ENCODE measurements around the gene NOTCH2. TPM values are rescaled to one million over a fixed set of nuclear protein-coding genes. Genes with fewer than 3 reads are reported as not detected.

The NOTCH2 gene
- total RNA-seq, 1 experiment from 2014 or later: 78.5 TPM

DNA sequence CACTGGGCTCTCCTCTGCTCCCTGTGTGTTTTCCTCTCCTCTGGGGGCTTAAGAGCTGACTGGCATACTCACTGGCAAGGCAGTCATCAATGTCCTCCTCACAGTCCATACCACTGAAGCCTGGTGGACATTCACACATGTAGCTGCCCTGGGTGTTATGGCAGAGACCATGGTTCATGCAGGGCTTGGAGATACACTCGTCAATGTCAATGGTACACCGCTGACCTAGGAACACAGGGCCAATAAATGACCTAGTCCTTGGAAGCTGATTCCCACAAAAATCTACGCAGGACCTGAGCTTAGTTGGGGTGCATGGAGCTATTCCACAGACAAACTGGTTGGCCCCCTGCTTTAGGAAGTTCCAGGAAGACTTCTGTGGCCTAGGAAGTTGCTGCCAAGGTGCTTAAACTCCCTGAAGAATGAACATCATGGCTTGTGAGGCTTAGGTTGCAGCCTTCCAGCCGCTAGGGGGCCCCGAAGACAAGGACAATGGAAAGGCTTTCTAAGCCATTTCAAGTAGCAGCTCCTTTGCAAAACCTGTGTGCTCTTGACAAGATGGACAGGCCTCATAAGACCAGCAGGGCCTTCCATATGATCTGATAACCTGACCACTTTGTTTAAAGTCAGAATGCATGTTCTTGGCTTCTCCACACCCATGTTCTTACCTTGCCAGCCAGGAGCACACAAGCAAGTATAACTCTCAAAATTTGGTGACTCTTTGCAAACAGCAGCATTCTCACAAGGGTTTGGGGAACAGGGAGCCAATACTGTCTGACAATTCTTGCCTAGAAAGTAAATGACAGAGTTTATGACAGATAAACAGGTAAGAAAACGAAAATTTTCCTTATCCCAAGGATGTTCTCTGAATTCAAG is 120.9 kb downstream of the NOTCH2 start:
- DNase-seq (ENCODE audit: low read depth): peak; percentile 69

DNA sequence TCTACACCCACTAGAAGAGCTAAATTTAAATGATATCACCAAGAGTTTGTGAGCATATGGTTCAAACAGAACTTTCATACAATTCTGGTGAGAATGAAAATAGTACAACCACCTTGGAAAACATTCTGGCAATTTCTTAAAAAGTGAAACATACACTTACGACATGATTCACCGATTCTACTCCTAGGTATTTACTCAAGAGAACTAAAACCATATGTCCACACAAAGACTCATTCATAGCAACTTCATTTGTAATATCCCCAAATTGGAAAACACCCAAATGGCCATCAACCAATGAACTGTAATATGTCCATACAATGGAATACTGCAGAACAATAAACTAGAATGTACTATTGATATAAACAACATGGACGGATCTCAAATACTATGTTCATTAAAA is 122.0 kb downstream of the NOTCH2 start:
- peak; percentile 56 for DNase-seq (ENCODE audit: low read depth)

- DNase-seq (ENCODE audit: low read depth): no peak
Measured at GRCh38 chr1:119946724-119947123, 122.7 kb downstream of the NOTCH2 start.

- no peak for DNase-seq (ENCODE audit: low read depth)
Measured at GRCh38 chr1:119943216-119943615, 126.2 kb downstream of the NOTCH2 start.

DNA sequence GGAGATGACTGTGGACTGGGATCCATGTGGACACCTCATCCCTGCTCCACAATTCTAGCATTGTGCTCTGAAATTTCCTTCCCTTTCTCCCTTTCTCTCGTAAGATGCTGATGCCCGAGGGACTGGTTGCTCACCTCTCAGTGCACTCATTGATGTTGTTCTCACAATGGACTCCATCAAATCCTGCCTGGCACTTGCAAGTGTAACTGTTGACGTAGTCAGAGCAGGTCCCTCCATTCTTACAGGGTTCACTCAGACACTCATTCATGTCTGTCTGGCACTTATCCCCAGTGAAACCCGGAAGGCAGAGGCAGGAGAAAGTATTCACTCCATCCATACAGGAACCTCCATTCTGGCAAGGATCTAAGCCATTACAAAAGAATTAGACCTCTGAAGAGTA is 128.1 kb downstream of the NOTCH2 start:
- no peak for DNase-seq (ENCODE audit: low read depth)

DNA sequence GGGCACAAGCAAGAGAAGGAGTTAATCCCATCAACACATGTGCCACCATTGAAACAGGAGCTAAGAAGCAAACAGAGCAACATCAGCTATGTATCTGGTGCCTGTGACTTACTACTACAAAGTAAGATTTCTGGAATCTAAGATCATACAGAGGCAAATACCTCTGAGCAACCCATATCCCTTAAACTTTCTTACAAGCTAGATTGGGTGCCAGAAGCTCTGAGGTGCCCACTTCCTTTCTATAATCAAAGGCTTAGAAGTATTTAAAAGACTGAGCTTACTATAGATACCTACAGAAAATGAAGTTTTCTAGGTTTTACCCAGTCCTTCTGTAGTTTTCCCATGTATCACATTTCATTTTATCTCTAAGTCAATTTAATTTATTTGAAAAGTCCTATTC is 128.8 kb downstream of the NOTCH2 start:
- DNase-seq (ENCODE audit: low read depth): no peak

DNA sequence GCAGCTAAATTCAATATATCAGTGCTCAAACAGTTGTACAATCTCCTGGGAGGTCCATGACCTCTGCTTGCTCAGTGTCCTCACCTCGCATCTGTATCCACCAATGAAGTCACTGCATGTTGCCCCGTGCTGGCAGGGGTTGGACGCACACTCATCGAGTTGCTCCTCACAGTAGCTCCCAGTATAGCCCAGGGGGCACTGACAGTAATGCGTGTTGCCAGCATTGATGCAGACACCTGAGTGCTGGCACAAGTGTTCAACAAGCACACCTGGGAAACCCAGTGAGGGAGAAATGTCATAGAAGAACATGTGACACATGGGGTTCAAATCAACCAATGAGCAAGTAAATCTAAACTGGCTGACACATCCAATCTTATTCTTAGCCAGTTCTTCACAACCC is 132.3 kb downstream of the NOTCH2 start:
- DNase-seq (ENCODE audit: low read depth): no peak

GRCh38 chr1:119935915-119936314 is 133.5 kb downstream of the NOTCH2 start:
- DNase-seq (ENCODE audit: low read depth): no peak

- DNase-seq (ENCODE audit: low read depth): no peak
Measured at GRCh38 chr1:119935373-119935772, 134.1 kb downstream of the NOTCH2 start.

- DNase-seq (ENCODE audit: low read depth): no peak
Measured at GRCh38 chr1:119933397-119933796, 136.1 kb downstream of the NOTCH2 start.

DNA sequence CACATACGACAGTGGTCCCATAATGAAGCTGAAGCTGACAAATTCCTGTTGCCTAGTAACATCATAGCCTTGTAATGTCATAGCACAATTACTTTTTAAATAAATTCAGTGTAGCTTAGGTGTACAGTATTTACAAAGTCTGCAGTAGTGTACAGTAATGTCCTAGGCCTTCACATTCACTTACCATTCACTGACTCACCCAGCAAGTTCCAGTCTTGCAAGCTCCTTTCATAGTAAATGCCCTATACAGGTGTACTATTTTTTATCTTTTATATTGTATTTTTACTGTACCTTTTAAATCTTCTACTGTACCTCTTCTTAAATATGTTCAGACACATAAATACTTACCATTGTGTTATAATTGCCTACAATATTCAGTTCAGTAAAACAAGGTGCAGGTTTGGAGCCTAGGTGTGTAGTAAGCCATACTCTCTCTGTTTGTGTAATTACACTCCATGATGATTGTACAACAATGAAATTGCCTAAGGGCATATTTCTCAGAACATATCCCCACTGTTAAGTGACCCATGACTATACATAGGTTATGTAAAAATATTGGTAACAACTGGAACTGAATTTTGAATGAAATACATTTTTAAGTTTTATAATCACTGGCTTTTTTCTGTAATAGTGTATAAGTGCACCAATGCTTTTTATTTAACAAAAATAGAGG is 139.7 kb downstream of the NOTCH2 start:
- no peak for DNase-seq (ENCODE audit: low read depth)

DNA sequence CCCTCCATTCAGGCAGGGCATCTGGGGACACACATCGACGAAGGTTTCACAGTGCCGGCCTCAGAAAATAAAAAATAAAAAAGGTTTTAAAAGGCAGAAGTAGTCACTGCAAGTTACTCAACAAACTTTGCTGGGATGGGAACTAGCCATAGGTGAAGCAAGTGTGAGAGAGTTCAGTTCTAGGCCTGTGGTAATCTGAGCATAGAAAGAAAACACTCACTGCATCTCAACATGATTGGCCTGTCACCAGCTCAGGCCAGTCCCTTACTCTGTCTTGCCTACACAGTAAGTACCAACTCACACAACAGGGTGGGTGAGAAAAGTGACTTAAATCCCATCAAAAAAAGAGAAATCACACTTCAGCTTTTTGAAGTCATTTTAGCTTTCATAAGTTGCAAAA is 142.9 kb downstream of the NOTCH2 start:
- DNase-seq (ENCODE audit: low read depth): no peak

GRCh38 chr1:119924948-119925898 is 144.2 kb downstream of the NOTCH2 start:
- no peak for DNase-seq (ENCODE audit: low read depth)

DNA sequence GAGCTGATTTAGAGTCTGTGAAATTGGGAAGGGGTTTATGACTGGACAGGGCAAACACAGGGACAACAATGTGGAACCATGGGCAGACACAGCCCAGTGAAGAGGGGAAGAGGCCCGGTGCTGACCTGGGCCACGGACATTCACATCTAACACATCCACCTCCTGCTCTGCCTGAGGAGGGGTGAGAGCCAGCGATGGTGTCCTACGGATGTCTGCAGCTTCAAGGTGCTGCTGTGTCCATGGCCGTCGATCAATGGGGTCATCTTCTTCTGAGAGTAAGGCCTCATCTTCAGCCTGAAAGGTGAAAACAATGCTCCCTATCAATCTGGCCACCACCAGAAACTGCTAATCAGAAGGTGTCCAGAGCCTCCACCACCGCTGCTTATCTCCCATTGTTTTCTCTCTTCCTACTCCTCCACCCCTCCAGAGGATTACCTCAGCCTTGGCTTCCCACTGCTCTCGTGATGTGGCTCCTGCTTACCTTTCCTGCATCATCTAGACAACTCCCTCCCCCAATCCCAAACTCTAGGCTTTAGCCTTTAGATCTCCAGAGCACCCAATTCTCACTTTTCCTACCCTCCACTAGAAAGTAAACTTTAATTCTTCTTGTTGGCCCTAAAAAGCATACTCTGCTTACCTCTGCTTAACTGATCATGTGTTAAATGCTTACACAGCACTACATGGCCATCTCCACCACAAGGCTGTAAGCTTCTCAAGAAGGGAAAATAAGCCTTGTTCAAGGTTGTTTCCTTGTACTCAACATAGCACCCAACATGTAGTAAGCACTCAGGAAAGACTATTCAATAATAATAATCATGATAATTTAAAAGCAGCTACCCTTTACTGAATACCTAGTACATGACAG is 149.1 kb downstream of the NOTCH2 start:
- DNase-seq (ENCODE audit: low read depth): no peak

DNA sequence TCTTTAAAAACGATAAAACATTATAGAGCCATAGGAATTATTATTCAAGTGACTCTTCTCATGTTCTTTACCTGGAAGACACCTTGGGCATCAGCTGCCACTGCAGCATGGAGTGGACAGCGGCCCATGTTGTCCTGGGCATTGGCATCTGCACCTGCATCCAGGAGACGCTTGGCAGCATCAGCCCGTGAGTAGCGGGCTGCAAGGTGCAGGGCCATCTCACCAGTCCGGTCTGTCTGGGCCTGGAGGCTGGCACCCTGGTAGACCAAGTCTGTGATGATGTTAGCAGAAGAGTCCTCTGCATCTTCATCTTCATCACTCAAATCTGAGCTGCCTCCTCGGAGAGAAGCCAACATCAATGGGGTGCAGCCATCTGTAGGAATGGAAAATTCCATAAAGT is 150.2 kb downstream of the NOTCH2 start:
- DNase-seq (ENCODE audit: low read depth): no peak

DNA sequence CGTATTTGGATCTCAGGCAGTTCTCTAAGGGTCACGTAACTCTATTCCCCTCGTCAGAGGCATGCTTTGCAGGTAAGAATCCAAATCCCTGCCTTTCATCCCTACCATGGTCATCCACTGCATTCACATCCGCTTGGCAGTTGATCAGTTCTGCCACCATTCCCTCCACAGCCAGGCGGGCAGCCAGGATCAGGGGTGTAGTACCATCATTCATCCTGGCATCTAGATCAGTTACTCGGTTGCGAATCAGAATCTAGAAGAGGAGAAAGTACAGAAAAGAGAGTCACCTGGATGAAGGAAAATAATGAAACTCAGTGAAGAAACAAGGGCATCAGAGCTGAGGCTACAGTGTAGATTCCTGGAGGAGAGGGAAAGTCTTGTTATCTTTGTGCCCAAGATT is 151.2 kb downstream of the NOTCH2 start:
- no peak for DNase-seq (ENCODE audit: low read depth)

GRCh38 chr1:119917304-119918055 is 152.0 kb downstream of the NOTCH2 start:
- DNase-seq (ENCODE audit: low read depth): no peak

DNA sequence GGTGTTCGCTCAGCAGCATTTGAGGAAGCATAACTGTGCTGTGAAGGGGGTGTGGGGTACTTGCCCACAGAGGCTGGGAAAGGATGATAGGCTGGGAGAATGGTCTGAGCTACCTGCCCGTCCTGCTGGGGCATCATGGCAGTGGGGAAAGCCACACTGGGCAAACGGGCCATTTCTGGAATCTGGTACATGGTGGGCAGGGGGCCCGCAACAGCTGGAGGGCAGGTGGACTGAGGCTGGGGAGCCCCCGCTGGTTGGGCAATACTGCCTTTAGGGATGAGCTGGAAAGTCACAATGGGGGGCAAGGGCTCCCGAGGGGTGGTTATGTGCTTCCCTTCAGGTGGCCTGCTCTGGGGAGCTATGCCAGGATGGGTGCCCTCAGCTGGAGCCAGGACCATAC is 153.9 kb downstream of the NOTCH2 start:
- DNase-seq (ENCODE audit: low read depth): no peak

DNA sequence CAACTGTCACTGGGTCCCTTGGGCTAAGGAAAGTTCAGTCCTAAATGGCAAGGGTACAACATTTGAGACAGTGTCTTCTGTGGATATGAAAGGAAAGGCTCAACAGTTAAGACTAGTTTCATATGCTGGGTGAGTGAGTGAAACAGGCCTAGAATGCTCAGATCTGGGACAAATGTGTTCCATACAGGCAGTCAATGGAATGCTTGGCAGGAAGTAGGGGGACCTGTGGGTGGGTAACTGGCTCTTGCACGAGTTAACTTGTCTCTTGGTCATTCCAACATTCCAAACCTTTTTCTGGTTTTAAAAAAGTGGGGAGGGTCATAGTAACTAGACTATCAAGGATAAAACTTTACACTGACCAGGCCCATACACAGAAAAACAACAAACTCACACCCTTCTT is 155.4 kb downstream of the NOTCH2 start:
- no peak for DNase-seq (ENCODE audit: low read depth)

GRCh38 chr1:119912963-119913362 is 156.5 kb downstream of the NOTCH2 start:
- DNase-seq (ENCODE audit: low read depth): no peak
